Stimulated activated CD4-positive, alpha-beta T cell treated with anti-CD3 and anti-CD28 coated beads, Interleukin-2, amount 100 ng/mL, for 24 hours (primary cell): ENCODE results near the gene ATP11A.
A peak's percentile ranks its signal among the peaks of the same experiment; 100 is the strongest.
"Not testable (repeated sequence)": the region's sequence is repeated elsewhere in the genome, so short reads cannot be mapped to it uniquely, and the experiment has no call there.

Experiments
- DNase-seq, 2 donors: peaks; one replicate each; pipeline ENCODE4 v3.0.0-alpha.2; 2020

ATP11A gene

DNA sequence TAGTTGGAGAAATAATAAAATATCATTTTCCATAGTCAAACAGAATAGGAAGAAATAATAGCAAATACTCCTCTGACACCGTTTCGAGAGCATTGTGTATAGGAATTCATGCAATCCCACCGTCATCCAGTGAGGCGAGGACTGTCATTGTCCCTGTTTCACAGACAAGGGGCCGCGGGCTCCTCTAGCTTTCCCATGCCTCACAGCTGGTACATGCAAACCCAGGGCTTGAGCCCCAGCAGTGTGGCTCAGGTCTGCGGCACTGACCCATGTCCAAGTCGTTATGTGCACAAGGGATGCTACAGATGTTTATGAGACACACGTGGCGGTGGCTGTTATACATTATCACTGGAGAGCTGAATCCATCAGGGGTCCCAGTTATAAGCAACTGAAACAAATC, 18.5 kb upstream of the ATP11A start:
- peak in 1 of 2 donors; percentile 5 for DNase-seq

DNA sequence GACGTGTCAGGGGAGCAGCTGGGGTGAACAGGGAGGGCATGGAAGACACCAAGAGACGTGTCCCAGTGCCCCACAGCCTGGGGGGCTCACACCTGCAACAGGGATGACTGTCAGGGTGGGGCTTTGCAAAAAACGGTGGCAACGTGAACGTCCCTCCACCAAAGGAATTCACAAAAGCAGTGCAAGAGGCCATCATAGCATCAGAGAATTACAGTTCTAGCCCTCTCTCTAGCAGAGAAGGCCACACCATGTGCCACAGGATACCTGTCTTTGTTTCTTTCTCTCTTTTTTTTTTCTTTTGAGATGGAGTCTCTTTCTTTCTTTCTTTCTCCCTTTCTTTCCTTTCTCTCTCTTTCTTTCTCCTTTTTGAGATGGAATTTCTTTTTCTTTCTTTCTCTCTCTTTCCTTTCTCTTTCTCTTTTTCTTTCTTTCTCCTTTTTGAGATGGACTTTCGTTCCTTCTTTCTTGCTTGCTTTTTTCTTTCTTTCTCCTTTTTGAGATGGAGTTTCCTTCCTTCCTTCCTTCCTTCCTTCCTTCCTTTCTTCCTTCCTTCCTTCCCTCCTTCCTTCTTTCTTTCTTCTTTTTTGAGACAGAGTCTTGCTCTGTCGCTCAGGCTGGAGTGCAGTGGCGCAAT, 17.1 kb upstream of the ATP11A start:
- DNase-seq: no peak

DNA sequence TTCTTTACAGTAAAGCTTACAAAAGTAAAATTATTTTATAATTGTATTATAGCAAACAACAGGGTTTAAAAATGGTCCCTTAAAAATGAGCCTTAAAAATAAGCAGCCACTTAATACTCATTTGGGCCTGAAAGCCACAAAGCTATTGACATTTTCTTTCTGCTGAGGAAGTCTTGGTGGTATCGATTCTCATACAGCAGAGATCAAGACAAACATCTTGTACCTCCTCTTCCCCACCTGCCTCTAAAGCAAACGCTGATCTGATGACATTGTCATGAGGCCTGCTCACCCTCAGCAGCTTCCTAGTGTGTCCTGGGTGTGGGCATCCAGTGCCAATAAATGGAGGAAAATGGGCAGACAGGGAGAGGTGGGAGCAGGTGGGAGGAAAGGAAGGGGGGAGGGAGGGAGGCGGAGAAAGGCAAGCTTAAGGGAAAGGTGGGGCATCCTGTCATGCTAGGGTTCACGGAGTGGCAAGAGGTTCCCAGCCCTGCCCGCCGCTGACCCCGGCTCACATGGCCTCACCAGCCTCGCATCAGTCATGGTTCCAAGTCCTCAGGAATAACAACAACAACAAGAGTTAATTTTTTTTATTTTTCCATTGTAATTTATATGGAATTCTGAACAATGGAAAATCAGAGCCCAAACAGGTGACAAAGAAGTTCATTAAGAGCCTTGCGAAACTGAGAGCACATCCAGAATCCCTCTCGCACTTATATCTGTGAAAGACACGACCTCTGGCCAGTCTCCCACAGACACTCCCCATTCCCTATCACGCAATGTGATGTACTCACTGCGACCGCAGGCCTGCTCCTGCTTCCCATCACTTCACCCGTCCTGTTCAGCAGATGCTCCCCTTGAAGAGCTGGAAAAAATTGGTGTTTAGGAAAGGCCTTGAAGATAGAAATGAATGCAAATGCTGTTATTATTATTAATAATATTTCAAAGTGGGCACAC, 15.1 kb upstream of the ATP11A start:
- DNase-seq: peak in 1 of 2 donors; percentile 13

DNA sequence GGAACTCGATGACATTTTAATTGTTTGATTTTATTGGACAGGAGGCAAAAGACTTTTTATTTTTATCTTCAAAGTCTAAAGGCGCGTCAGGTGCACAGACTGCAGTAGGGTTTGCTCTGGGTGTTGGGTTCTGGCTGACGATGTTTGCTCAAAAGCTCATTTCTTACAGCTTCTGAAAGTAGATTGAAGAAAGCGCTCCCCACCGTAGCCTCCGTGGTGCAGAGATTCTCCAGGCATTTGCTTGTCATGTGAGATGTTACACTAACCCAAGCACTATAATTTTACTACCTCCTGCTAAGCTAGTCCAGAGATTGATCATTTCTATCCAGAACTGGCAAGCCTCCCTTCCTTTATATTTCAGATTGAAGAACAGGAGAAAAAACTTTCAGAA, 14.5 kb upstream of the ATP11A start:
- peak in 1 of 2 donors; percentile 3 for DNase-seq

DNA sequence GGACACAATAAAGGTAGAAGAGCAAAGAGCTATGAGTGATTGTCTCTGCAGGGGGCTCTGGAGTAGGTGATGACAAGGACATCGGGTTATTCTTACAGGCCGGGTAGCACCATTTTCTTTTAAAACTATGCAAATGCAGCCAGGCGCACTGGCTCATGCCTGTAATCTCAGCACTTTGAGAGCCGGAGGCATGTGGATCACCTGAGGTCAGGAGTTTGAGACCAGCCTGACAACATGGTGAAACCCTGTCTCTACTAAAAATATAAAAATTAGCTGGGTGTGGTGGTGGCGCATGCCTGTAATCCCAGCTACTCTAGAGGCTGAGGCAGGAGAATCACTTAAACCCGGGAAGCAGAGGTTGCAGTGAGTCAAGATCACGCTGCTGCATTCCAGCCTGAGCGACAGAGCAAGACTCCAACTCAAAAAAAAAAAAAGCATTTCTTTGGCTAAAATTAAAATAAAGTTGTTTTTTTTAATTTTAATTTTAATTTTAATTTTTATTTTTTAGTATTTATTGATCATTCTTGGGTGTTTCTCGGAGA, 12.3 kb upstream of the ATP11A start:
- DNase-seq: peak in 1 of 2 donors; percentile 4

DNA sequence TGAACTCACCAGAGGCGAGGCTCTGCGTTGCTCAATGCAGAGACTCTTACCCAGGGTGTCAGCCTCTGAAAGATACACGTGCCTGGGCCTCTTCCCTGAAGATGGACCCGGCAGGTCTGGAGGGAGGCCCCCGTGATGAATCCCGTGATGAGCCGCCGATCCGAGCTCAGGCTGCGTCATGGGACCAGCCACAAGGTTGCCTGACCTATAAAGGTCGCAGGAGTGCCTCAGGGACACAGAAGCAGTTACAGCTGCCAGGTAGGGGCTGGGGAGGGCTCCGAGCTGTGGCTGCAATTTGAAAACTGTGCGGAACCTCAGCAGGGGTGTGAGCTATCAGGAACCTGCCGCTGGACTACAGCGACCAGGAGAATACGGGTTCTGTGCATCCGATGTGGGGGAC, 10.5 kb upstream of the ATP11A start:
- peak in 1 of 2 donors; percentile 12 for DNase-seq

DNA sequence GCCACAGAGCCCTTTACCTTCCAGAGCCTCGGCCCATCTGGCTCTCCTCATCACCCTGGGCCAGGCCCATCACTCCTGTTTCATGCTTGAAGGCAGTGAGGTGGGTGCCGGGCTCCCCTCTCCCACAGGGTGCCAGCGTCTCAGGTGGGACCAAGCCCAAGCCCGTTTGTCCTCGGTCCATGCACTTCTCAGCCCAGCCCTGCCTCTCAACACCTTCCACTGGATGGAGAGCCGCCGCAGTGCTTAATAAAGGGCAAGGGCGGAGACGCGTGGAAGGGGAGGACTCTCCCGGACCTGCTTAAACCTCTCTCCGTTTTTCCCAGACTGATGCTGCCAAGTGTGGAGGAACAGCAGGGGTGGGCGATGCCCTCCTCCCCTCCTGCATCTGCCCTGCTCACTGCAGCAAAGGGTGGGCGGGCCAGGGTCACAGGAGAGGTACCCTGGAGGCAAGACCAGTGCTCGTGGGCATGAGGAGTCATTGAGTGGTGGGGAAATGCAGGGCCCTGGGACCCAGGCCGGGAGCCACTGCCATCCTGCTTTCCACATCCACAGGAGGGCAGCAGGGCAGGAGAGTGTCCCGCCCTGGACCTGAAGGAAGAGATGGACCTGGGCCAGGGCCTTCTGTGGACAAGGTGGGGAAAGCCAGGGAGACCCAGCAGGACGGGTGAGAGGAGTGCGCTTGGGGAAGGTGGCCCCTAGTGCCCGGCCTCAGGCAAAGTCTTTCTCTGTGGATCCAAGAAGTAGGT, 9.7 kb upstream of the ATP11A start:
- peak in 1 of 2 donors; percentile 12 for DNase-seq

DNA sequence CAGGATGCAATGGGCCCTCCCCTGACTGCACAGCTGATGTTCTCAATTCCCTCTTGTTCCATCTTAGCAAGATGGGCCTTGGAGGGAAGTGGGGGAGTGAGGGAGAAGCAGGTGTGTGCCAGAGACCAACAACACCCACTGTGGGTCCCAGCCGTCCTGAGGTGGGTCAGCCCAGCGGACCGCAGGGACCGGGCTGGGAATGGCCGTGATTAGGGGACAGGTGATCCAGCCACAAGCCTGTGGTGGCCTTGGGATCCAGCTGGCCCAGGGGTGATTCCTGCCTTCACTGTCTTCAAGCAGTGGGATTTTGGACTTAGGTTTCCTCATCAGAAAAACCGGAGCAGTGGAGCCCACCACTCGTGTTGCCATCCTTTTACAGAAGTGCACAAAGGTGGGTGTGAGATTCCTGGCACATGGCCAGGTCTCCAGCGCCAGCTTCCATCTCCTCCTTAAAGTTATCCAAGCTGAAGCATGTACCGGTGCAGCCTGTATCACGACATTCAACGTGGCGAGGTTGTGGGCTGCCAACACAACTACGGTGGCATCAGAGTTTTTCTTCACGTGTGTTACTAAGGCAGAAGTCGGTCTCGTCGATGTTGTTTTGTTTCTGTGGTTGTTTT, 9.0 kb upstream of the ATP11A start:
- DNase-seq: no peak

DNA sequence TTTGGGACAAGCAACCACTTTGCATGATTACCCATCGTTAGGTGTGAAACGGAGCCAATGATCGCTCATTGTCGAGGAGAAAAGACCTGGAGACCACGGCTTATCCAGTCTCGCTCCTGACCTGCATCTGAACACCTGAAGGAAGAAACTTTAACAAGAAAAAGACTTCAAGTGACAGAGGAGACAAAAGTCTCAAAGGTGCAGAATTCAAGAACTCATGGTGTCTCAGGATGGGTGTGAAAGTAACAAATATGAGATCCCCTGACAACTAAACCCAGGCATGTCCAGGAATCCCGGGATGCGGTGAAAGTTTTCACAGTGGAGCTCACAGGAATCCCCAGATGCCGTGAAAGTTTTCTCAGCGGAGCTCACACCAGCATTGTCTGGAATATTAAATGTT, 6.3 kb upstream of the ATP11A start:
- no peak for DNase-seq

DNA sequence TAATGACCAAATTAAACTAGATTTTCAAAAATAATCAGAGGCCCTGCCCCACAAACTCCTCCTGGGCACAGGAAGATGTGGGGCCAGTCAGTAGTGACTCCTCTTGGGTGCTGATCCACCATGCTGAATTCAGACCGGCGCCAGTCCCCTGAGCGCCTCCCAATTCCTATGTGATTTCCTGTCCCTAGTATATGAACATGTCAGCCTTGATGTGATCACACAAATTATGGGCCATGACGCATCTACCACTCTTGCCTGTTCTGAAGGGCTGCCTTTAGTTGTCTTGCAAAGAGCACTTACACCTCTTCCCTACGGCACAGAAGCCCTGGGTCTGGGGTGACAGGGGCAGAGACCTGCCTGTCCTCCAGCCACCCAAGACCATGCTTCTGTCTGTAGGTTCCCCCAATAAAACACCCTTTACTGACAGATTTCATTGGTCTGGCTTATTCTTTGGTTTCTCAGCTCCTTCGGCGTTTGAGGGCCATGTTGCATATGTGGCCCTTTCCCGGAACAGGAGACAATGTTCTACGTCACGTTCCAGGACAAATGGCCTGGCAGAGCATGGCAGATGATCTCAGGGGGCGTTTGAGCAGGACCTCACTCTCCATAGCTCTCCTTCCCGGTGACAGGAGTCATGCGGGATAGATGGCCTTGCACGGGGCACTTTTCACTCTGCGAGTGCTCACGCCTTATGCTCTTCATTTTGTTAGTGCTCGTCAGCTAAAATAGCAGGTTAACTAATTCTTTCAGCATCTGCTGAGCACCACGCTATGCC, 5.6 kb upstream of the ATP11A start:
- DNase-seq: no peak

DNA sequence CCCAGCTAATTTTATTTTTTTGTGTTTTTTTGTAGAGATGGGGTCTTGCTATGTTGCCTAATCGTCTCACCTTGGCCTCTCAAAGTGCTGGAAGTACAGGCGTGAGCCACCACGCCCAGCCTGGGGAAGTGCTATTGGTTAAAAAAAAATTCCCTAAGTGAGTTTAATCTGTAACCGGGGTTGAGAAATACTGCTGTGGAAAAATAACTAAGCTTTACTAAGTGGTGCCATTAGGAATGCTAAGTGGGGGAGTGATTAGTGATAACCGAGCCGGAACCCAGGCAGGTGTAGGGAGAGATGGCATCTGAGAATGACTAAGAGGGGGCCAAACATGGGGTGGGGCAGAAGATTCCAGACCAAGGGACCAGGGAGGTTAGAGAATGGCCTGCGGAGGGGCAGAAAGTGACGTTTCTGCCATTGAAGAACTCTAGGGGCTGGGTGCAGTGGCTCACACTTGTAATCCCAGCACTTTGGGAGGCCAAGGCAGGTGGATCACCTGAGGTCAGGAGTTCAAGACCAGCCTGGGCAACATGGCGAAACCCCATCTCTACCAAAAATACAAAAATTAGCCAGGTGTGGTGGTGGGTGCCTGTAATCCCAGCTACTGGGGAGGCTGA, 4.5 kb upstream of the ATP11A start:
- not testable (repeated sequence) for DNase-seq

DNA sequence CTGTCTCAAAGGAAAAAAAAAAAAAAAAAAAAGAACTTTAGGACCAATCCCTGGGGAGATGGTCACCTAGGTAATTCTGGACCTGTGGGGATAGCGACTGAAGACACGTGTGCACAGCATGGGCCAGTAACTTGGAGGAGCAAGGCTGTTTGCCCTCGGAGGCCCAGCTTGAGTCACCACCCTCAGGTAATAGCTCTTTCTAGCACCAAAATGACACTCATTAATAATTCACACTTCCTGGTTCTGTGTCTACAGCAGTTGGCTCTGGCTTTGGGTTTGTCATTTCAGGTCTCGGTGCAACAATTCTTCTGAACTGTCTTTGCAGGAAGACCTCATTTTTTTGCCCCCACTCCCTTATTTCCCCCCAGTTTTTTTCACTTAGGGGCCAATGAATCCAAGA, 3.9 kb upstream of the ATP11A start:
- DNase-seq: no peak

DNA sequence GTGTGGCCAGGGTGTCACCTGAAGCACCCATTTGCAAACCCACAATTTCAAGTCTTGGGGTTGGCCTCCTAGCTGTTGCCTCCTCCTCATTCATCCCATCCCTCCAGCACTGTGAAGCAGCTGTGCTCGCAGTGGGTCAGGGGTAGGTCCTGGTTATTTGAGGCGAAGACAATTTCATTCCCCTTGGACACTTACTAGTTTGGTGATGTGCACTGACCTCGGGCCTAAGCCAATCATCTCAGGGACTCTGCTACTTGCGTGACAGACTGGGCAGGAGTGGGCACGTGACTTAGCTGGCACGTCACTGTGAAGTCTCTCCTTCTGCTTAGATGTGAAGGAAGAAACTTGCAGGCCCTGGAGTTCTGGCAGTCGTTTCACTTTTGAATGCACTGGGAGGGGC, 3.5 kb upstream of the ATP11A start:
- no peak for DNase-seq

DNA sequence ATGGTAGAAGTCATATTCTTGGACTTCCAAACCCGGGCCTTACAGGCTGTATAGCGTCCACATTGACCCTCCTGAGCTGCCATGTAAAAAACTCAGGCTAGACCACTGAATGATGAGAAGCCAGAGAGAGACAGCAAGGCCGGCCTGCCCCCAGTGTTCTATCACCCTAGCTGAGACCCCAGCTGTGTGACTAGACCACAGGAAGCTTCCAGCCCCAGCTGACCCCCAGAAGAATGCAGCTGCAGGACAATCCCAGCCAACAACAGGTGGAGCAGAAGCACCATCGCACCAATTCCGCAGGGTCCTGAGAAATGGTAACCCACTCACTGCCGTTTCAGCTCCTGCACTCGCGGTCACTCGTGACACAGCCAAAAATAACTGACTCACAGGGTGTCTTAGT, 2.9 kb upstream of the ATP11A start:
- no peak for DNase-seq

DNA sequence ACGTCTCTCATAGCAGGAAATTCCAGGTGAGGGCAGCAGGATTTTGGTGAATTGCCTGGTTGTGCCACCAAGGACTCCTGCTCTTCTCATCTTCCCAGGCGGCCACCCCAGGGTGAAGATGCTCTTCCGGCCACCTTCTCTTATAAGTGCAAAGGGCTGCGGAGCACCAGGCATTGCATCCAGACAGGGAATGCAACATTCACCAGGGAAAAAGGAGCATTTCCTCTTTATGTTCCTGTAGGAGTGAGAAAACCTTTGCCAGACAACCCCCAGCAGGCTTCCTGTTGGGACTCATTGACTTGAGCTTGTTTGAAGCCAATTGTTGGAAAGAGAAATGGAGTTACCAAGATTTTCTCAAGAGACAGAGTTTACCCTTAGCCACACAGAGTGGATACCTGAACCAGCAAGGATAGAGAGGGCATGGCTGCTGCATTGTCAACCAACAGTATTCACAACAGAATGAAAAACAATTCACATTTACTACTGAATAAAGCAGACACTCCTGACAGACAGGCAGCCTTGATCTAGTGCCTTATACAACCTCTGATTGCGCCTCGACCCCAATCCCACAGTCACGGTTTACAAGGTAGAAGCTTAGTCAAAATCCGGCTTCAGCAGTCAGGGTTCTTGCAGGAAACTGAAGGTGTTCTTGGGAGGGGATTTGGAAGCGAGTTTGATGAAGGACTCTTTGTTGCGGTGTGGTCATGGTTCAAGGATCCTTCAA, 1.8 kb upstream of the ATP11A start:
- DNase-seq: no peak

DNA sequence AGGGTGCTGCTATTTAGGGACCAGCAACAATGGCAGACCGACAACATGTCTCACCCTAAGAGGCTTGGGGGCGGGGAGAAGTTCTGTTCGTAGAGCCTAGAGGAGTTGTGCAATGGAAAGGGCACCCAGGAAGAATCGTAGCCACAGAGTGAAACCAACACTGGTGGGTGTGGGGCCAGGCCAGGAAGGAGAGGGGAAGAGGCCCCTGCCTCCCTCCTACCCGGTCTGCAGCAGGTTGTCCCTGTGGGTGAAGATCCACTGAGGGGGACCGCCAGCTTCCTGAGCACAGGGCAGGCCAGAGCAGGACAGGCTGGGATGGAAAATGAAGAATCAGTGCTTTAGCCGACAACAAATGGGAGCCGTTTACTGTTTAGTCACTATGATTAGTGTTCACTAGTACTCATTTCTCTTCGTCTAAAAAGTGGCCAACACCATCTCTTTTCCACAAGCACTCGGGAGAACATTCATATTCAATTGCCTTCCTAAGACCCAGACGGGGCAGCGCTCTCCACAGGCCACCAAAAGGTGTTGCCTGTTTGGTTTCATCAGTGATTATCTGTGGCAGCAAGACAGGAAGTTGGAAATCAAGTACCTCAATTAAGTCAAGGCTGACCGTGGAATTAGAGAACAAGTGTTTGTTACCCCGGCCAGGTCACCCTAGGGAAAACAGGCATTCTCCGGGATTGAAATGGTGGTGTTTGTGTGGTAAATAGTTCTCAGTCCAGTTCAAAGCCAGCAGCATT, 1.1 kb upstream of the ATP11A start:
- peak; percentile 65 to 70 for DNase-seq

DNA sequence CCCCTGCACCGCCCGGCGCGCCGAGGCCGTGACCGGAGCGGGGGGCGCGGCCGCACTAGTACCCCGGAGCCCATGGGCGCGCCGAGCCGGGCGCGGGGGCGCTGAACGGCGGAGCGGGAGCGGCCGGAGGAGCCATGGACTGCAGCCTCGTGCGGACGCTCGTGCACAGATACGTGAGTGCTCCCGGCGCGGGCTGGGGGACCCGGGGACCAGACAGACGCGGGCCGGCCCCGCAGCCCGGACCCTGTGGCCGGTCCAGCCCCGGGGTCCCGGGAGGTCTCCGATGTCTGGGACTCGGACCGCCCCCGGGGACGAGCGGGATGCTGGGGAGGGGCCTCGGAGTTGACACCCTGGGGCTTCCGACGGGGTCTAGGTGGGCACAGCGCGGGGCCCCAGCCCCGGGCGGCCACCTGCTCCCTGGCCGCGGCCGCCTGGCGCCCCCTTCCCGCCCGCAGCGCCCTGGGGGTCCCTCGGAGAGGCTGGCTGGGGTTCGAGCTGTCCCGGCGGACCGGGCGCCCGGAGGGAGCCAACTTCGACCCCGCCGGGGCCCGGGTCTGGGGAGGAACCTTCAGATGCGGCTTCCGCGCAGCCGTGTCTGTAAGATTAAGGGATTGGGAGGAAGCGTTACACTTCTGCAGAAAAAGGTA, 568 bp downstream of the ATP11A start:
- peak; percentile 31 to 45 for DNase-seq

DNA sequence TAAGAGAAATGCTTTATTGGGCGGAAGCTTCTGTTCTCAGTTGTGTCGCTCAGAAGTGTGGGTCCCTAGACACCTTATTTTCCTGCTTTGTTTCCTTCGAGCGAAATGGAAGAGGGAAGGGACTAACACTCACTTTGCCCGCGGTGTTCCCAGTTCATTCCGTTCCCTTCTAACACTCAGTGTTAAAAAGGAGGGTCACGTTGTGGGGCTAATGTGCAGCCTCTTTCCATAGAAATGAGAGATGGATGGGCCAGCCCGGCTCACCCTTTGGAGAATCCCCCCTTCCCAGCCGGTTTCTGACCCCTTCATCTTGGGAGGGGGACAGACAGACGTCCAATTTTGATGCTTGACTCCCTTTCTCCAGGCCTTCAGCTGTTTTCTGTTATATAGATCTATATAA, 2.3 kb downstream of the ATP11A start:
- DNase-seq: no peak

DNA sequence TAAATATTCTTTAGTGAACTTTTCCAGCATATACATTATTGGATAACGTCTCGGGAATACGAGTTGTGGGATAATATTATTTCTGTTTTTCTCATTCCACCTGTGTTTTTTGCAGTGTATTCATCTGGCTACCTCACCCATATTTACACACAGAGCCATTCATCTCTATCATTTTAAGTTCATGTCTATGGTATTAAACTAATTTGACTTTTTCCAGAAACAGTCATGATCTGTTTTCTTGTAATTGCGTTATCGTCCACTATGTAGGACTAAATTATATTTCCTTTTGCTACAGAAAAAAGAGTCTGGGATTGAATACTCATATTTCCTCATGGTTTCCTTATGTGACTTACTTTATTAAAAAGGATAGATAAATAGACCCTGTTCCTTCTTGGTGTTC, 2.7 kb downstream of the ATP11A start:
- DNase-seq: no peak
